Endothelial cell (in vitro differentiated cells): ENCODE results near the gene BCL7A. TPM values are rescaled to one million over a fixed set of nuclear protein-coding genes. Genes with fewer than 3 reads are reported as not detected.
"Not testable (repeated sequence)": the region's sequence is repeated elsewhere in the genome, so short reads cannot be mapped to it uniquely, and the experiment has no call there.

Experiments
- DNase-seq: peaks from one replicate; pipeline ENCODE4 v3.0.0; 2021; ENCODE audit warnings: low spot score
- H3K27ac Mint-ChIP-seq: one replicate; pipeline ENCODE4 v1.8.0; 2021; ENCODE audit warnings: mixed read lengths, inconsistent platforms; ENCODE audit not compliant: unreplicated experiment
- H3K27me3 Mint-ChIP-seq: one replicate; pipeline ENCODE4 v1.8.0; 2021; ENCODE audit warnings: mild to moderate bottlenecking, moderate library complexity, mixed read lengths, inconsistent platforms; ENCODE audit not compliant: unreplicated experiment
- H3K36me3 Mint-ChIP-seq: one replicate; pipeline ENCODE4 v1.8.0; 2021; ENCODE audit warnings: mild to moderate bottlenecking, low read depth, mixed read lengths, inconsistent platforms; ENCODE audit not compliant: unreplicated experiment
- H3K4me1 Mint-ChIP-seq: one replicate; pipeline ENCODE4 v1.8.0; 2021; ENCODE audit warnings: mild to moderate bottlenecking, mixed read lengths, inconsistent platforms; ENCODE audit not compliant: unreplicated experiment
- H3K4me3 Mint-ChIP-seq: one replicate; pipeline ENCODE4 v1.8.0; 2021; ENCODE audit warnings: mild to moderate bottlenecking, mixed read lengths, inconsistent platforms; ENCODE audit not compliant: unreplicated experiment
- H3K9me3 Mint-ChIP-seq: one replicate; pipeline ENCODE4 v1.8.0; 2021; ENCODE audit warnings: mixed read lengths, inconsistent platforms; ENCODE audit not compliant: unreplicated experiment
- total RNA-seq: library from RNA; stranded (reverse); fragmentation: NEBNext Ultra II Directional; extraction: Animal tissue kit (Norgen Biotek cat#: 25700); gene quantifications from one replicate; pipeline ENCODE4 v1.2.1, GENCODE V29; 2021; ENCODE audit not compliant: unreplicated experiment
- TF ChIP-seq, protein P1 (sequence below): fragments of 200-600 bp; sonication (generic); IDR thresholded peaks from one replicate; pipeline ENCODE4 v1.5.0; 2021; ENCODE audit warnings: antibody characterized with exemption; ENCODE audit not compliant: unreplicated experiment

The BCL7A gene
- total RNA-seq, 1 donor from 2014 or later = 6.2 TPM

DNA sequence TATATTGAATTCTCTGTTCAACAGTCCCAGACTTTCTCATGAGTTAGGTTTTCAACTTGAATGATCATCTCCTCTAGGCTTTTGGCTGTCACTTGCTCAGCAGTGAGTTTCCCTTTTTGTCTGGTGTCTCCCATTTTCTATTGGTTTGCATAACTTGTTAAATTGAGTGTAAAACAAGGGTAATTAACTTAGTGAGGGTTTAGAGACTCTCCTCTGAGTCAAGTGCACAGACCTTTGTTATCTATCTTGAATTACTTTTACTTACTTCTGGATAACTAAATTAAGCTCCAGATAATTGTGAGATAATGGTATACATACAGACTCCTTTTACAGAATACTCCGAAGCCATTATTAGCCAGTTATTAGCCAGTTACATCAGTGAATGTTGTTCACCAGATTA lies 78.9 kb downstream of the BCL7A start:
- Mint-ChIP-seq H3K4me1 (peaks cover 48% of the 10 kb centered on the region), H3K36me3 (peaks cover 8% of the 10 kb centered on the region), H3K27ac (no peak overlapping the region), H3K27me3 (peaks cover 6% of the 10 kb centered on the region), H3K4me3 (no peak overlapping the region), H3K9me3 (no peaks in the 10 kb centered on the region)
- DNase-seq = no peak
- TF ChIP-seq, protein P1, sequence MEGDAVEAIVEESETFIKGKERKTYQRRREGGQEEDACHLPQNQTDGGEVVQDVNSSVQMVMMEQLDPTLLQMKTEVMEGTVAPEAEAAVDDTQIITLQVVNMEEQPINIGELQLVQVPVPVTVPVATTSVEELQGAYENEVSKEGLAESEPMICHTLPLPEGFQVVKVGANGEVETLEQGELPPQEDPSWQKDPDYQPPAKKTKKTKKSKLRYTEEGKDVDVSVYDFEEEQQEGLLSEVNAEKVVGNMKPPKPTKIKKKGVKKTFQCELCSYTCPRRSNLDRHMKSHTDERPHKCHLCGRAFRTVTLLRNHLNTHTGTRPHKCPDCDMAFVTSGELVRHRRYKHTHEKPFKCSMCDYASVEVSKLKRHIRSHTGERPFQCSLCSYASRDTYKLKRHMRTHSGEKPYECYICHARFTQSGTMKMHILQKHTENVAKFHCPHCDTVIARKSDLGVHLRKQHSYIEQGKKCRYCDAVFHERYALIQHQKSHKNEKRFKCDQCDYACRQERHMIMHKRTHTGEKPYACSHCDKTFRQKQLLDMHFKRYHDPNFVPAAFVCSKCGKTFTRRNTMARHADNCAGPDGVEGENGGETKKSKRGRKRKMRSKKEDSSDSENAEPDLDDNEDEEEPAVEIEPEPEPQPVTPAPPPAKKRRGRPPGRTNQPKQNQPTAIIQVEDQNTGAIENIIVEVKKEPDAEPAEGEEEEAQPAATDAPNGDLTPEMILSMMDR = no peak

DNA sequence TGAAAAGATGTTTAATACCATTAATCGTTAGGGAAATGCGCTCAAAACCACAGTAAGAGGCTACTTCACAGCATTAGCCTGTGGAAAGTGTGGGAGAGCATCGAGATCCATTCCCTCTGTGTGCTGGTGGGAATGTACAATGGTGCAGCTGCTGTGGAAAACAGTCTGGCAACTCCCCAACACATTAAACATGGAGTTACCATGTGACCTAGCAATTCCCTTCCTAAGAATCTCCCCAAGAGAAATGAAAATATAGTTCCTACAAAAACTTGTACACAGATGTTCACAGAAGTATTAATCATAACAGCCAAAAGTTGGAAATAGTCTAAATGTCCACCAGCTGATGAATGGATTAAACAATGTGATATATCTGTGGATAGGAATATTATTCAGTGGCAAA lies 80.6 kb downstream of the BCL7A start:
- Mint-ChIP-seq H3K36me3 (peaks cover 4% of the 10 kb centered on the region), H3K4me3 (no peak overlapping the region), H3K9me3 (no peaks in the 10 kb centered on the region), H3K4me1 (peaks cover 45% of the 10 kb centered on the region), H3K27me3 (peaks cover 6% of the 10 kb centered on the region), H3K27ac (no peak overlapping the region)
- DNase-seq = no peak
- TF ChIP-seq, protein P1 = no peak

DNA sequence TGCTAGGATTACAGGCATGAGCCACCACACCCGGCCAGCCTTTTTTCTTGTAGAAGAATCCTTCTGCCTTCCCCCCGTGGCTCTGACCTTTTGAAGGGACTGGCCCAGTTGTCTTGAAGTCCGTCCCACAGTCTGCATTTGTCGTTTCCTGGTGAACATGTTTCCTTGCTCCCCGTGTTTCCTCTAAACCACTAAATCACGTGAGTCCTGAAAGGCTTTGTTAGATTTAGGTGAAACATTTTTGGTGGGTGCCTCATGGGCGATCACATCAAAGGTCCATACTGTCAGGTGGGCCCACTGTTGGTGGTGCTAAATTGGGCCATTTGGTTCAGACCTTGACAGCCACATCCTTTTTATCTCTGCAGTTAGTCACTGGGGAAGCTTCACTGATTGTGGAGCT lies 83.2 kb downstream of the BCL7A start:
- Mint-ChIP-seq H3K27me3 (peaks cover 4% of the 10 kb centered on the region), H3K4me1 (peaks cover 24% of the 10 kb centered on the region), H3K9me3 (no peaks in the 10 kb centered on the region), H3K36me3 (peaks cover 4% of the 10 kb centered on the region), H3K27ac (peak overlapping the region; percentile 37), H3K4me3 (no peak overlapping the region)
- TF ChIP-seq, protein P1 = no peak
- no peak for DNase-seq

DNA sequence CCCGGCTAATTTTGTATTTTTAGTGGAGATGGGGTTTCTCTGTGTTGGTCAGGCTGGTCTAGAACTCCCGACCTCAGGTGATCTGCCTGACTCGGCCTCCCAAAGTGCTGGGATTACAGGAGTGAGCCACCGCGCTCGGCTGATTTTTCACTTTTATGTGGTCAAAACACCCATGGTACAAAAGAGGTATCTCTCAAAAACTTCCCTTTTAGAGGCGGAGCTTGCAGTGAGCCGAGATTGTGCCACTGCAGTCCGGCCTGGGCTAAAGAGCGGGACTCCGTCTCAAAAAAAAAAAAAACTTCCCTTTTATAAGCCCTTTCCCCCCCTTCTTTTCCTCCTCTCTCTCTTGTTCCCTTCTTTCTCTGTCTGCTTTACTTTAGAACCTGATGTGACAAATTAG lies 83.8 kb downstream of the BCL7A start:
- H3K4me1 Mint-ChIP-seq = peaks cover 19% of the 10 kb centered on the region

DNA sequence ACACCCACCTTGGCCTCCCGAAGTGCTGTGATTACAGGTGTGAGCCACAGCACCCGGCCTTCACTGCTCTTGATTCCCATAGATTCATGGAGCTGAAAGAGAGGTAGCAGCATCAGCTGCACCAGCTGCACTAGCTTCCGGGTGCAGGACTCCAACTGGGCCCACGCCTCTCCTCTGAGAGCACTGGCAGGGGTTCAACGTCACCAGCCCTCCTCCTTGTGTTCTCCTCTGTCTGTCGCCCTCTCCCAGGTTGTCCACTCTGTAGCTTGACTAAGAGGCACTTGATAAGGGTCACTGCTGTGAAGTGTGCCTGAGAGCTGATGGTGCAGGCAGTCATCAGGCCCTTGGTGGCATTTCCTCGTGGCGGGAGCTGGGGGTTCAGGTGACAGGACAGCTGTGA lies 85.2 kb downstream of the BCL7A start:
- Mint-ChIP-seq H3K27me3 (peaks cover 4% of the 10 kb centered on the region), H3K27ac (no peak overlapping the region), H3K9me3 (no peaks in the 10 kb centered on the region), H3K4me3 (peak overlapping the region; percentile 31), H3K36me3 (peaks cover 4% of the 10 kb centered on the region), H3K4me1 (peaks cover 11% of the 10 kb centered on the region)
- no peak for DNase-seq
- TF ChIP-seq, protein P1 = no peak

More for the DNA sequence above, 83.8 kb downstream of the BCL7A start:
- H3K27ac Mint-ChIP-seq, H3K9me3 Mint-ChIP-seq, H3K4me3 Mint-ChIP-seq, H3K27me3 Mint-ChIP-seq, H3K36me3 Mint-ChIP-seq, DNase-seq: not testable (repeated sequence)

DNA sequence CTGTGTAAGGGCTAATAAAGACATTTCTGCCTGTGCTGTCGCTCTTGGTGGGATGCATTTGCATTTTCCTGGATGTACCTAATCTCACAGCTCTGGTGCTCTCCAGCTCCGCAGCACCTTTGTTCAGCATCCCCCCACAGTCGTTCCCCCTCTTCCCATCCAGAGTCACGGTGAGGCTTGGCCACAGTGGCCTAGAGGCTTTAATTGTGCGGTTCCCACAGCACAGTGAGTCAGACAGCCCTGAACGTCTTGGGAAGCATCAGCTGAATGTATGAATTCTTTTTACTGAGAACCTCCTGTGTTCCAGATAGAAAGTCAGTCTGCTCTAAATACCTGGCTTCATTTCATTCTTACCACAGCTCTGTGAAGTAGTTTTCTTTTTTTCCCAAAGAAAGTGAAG lies 85.6 kb downstream of the BCL7A start:
- Mint-ChIP-seq H3K36me3 (peaks cover 4% of the 10 kb centered on the region), H3K9me3 (no peaks in the 10 kb centered on the region), H3K4me1 (peaks cover 11% of the 10 kb centered on the region), H3K4me3 (no peak overlapping the region), H3K27ac (no peak overlapping the region), H3K27me3 (peaks cover 4% of the 10 kb centered on the region)
- DNase-seq = no peak
- TF ChIP-seq, protein P1 = no peak
